ENCODE data around the gene NRXN3. TPM values are rescaled to one million over a fixed set of nuclear protein-coding genes. Genes with fewer than 3 reads are reported as not detected.

Gene NRXN3
- total and polyA plus RNA-seq, 2 donors (not counting 1 experiment from before 2014, with no cell fraction given): not detected

DNA sequence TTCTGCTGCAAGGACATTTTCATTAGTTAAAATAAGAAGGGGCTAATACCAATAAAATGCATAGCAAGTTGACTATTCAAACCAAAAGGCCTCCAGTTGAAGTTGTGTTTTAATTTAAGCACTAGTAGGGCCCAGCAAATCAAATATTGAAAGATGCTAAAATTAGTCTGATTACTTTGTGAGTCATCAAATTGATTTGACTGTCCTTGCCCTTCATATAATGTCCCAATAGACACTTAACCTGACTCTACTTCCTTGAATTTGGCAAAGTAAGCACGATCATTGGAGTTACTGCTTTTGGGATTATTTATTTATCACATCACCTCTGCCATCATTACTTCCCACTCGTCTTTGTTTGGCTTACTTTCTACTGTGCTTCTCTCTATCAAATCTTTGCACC, 1242.6 kb downstream of the NRXN3 start:
- Histone ChIP-seq H3K36me3 (replicated peaks in 1 of 2; ENCODE audit: control extremely low read depth in 1 of 2, control insufficient read depth in 1 of 2, extremely low read depth in 1 of 2, insufficient read depth in 2 of 2, low read length in 1 of 2) (no peaks in the 10 kb centered on the region), H3K9me3 (ENCODE audit: control extremely low read depth in 1 of 3, control insufficient read depth in 2 of 3, insufficient read depth in 1 of 3, low read length in 2 of 3) (no peaks in the 10 kb centered on the region), H3K9ac (ENCODE audit: low read length) (no peak overlapping the region), H3K4me2 (replicated peaks; ENCODE audit: low read depth, low read length, poor library complexity, severe bottlenecking) (no peak overlapping the region), H3K27me3 (replicated peaks in 1 of 4; ENCODE audit: control extremely low read depth in 1 of 4, control insufficient read depth in 3 of 4, insufficient read depth in 4 of 4, low read length in 3 of 4) (no peaks in the 10 kb centered on the region), H2AFZ (ENCODE audit: insufficient read depth, low read depth, low read length, poor library complexity, severe bottlenecking) (no peak overlapping the region), H3K79me2 (ENCODE audit: control insufficient read depth, insufficient read depth, low read length) (no peaks in the 10 kb centered on the region), H3K4me3 (ENCODE audit: control extremely low read depth in 1 of 5, extremely low read depth in 1 of 5, insufficient read depth in 1 of 5, low read depth in 2 of 5, low read length in 4 of 5) (no peak overlapping the region), H3K27ac (ENCODE audit: low read length in 2 of 2) (no peak overlapping the region), H4K20me1 (ENCODE audit: control insufficient read depth, insufficient read depth, low read length, poor library complexity, severe bottlenecking) (no peaks in the 10 kb centered on the region), H3K4me1 (ENCODE audit: control insufficient read depth in 2 of 2, insufficient read depth in 2 of 2, low read length in 2 of 2) (no peaks in the 10 kb centered on the region)
- H3K4me3 Mint-ChIP-seq: no peak overlapping the region
- WGBS (ENCODE audit: insufficient coverage): no CpG with 5 or more reads among the region's 2 CpGs
- CTCF ChIA-PET: no interaction called here
- POLR2A ChIA-PET: no interaction called here
- DNase-seq: no peak
- H3K27ac Mint-ChIP-seq: no peak overlapping the region
- H3K9me3 Mint-ChIP-seq (ENCODE audit: insufficient read depth): peaks cover 7% of the 10 kb centered on the region
- intact Hi-C loops (cut with micrococcal nuclease): no loop called here
- TF ChIP-seq, protein P1, sequence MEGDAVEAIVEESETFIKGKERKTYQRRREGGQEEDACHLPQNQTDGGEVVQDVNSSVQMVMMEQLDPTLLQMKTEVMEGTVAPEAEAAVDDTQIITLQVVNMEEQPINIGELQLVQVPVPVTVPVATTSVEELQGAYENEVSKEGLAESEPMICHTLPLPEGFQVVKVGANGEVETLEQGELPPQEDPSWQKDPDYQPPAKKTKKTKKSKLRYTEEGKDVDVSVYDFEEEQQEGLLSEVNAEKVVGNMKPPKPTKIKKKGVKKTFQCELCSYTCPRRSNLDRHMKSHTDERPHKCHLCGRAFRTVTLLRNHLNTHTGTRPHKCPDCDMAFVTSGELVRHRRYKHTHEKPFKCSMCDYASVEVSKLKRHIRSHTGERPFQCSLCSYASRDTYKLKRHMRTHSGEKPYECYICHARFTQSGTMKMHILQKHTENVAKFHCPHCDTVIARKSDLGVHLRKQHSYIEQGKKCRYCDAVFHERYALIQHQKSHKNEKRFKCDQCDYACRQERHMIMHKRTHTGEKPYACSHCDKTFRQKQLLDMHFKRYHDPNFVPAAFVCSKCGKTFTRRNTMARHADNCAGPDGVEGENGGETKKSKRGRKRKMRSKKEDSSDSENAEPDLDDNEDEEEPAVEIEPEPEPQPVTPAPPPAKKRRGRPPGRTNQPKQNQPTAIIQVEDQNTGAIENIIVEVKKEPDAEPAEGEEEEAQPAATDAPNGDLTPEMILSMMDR (IDR thresholded peaks at IDR 0.05): no peak
- TF ChIP-seq EZH2 (IDR thresholded peaks at IDR 0.05; ENCODE audit: borderline replicate concordance, insufficient read depth, low read depth, low read length, poor library complexity, severe bottlenecking): no peak
- no peaks in the 10 kb centered on the region for H3K27me3 Mint-ChIP-seq
- no peak for ATAC-seq (ENCODE audit: low read depth)
- no peaks in the 10 kb centered on the region for H3K4me1 Mint-ChIP-seq

DNA sequence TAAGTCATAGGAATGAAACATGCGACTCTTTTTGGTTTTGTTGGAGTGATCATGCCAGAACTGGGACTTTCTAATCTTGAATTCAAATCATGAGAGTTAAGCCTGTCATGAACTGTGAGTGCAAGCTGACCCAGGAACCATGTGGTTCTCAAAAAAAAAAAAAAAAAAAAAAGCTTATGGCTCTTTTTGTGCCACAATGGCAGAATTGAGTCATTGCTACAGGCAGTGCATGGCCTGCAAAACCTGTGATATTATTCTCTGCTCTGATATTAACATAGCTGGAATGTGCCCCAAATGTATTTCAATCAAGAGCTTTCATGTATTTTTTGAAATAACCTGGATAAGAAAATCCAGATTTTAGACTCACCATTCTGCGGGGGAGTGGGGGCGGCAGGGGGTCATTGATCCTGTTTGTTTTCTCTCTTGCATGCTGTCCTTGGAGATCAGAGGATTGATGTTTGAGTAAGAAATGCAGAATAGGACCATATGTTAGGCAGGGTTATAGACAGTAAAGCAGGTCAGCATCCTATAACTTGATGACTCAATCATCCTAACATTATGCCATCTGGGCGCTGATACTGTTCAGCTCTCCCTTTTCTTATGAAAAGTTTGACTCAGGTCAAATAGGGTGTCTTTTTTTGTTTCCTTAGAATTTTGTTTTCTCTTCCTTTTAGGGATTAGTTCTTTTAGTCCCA, 1243.7 kb downstream of the NRXN3 start:
- Mint-ChIP-seq H3K9me3 (ENCODE audit: insufficient read depth) (peaks cover 7% of the 10 kb centered on the region), H3K27ac (no peak overlapping the region), H3K4me3 (no peak overlapping the region), H3K4me1 (no peaks in the 10 kb centered on the region), H3K27me3 (no peaks in the 10 kb centered on the region)
- Histone ChIP-seq H3K36me3 (replicated peaks in 1 of 2; ENCODE audit: control extremely low read depth in 1 of 2, control insufficient read depth in 1 of 2, extremely low read depth in 1 of 2, insufficient read depth in 2 of 2, low read length in 1 of 2) (no peaks in the 10 kb centered on the region), H3K27ac (ENCODE audit: low read length in 2 of 2) (no peak overlapping the region), H3K9ac (ENCODE audit: low read length) (no peak overlapping the region), H4K20me1 (ENCODE audit: control insufficient read depth, insufficient read depth, low read length, poor library complexity, severe bottlenecking) (no peaks in the 10 kb centered on the region), H2AFZ (ENCODE audit: insufficient read depth, low read depth, low read length, poor library complexity, severe bottlenecking) (no peak overlapping the region), H3K4me3 (ENCODE audit: control extremely low read depth in 1 of 5, extremely low read depth in 1 of 5, insufficient read depth in 1 of 5, low read depth in 2 of 5, low read length in 4 of 5) (no peak overlapping the region), H3K27me3 (replicated peaks in 1 of 4; ENCODE audit: control extremely low read depth in 1 of 4, control insufficient read depth in 3 of 4, insufficient read depth in 4 of 4, low read length in 3 of 4) (no peaks in the 10 kb centered on the region), H3K4me1 (ENCODE audit: control insufficient read depth in 2 of 2, insufficient read depth in 2 of 2, low read length in 2 of 2) (no peaks in the 10 kb centered on the region), H3K79me2 (ENCODE audit: control insufficient read depth, insufficient read depth, low read length) (no peaks in the 10 kb centered on the region), H3K4me2 (replicated peaks; ENCODE audit: low read depth, low read length, poor library complexity, severe bottlenecking) (no peak overlapping the region), H3K9me3 (ENCODE audit: control extremely low read depth in 1 of 3, control insufficient read depth in 2 of 3, insufficient read depth in 1 of 3, low read length in 2 of 3) (no peaks in the 10 kb centered on the region)
- DNase-seq: no peak
- no peak for ATAC-seq (ENCODE audit: low read depth)
- ChIA-PET POLR2A (no interaction called here), CTCF (no interaction called here)
- intact Hi-C loops (cut with micrococcal nuclease): no loop called here
- no peak for TF ChIP-seq EZH2 (IDR thresholded peaks at IDR 0.05; ENCODE audit: borderline replicate concordance, insufficient read depth, low read depth, low read length, poor library complexity, severe bottlenecking)
- TF ChIP-seq, protein P1 (IDR thresholded peaks at IDR 0.05): no peak
- WGBS (ENCODE audit: insufficient coverage): 100% methylated on average over 2 of the region's 4 CpGs
